Breast epithelium (tissue), 4 donors: Measurements from ENCODE around the gene NRL. TPM values are rescaled to one million over a fixed set of nuclear protein-coding genes. Genes with fewer than 3 reads are reported as not detected.

Source experiments
- DNase-seq, 2 donors: peaks; one replicate each; pipeline ENCODE4 v3.0.0-alpha.2; 2019; ENCODE audit warnings: low spot score in 2 of 2
- H3K27ac ChIP-seq, 2 donors: fragments of 200-600 bp; sonication (generic) in 1 of 2; one replicate each; pipeline ENCODE4 v1.5.1; 2016 to 2019; ENCODE audit warnings: mild to moderate bottlenecking in 1 of 2
- H3K27me3 ChIP-seq, 2 donors: fragments of 200-600 bp; sonication (generic) in 1 of 2; one replicate each; pipeline versions ENCODE4 v1.5.1 to v1.6.0; 2017 to 2019; ENCODE audit warnings: control low read depth in 1 of 2, mild to moderate bottlenecking in 1 of 2
- H3K36me3 ChIP-seq: fragments of 200-600 bp; one replicate; pipeline ENCODE4 v1.5.1; 2019
- H3K4me1 ChIP-seq, 2 donors: fragments of 200-600 bp; sonication (generic); one replicate each; pipeline ENCODE4 v1.5.1; 2016 to 2019; ENCODE audit warnings: control low read depth in 1 of 2
- H3K4me3 ChIP-seq, 3 donors: fragments of 200-600 bp; sonication (generic); 1 replicate in 2 of 3; 2 replicates in 1 of 3; pipeline ENCODE4 v1.5.1; 2016 to 2019; ENCODE audit warnings: mild to moderate bottlenecking in 3 of 3, moderate library complexity in 2 of 3
- H3K9me3 ChIP-seq, 2 donors: fragments of 200-600 bp; sonication (generic) in 1 of 2; one replicate each; pipeline ENCODE4 v1.5.1; 2016 to 2019; ENCODE audit warnings: control low read depth in 1 of 2
- POLR2A ChIP-seq: fragments of 450-650 bp; IDR thresholded peaks from one replicate; pipeline ENCODE4 v1.6.1; 2016; ENCODE audit warnings: antibody characterized with exemption, mild to moderate bottlenecking, moderate library complexity
- POLR2AphosphoS5 ChIP-seq, 3 donors: sonication (generic); formaldehyde crosslinking; IDR thresholded peaks; one replicate each; pipeline ENCODE4 v1.6.1; 2017; ENCODE audit warnings: antibody characterized with exemption in 3 of 3
- intact Hi-C: fragments of 100-400 bp; cut with DNase I; formaldehyde crosslinking; loops from one replicate; pipeline ENCODE4 v1.15.1; 2023; ENCODE audit warnings: low total_unique reads
- total RNA-seq, 3 donors: library from RNA; depleted of rRNA; stranded (reverse); fragments of >200 nt; gene quantifications; one replicate each; pipeline ENCODE4 v1.1.0, GENCODE V29; 2016
- TF ChIP-seq, protein P1 (sequence below), 3 donors: fragments of 450-650 bp; IDR thresholded peaks; one replicate each; pipeline ENCODE4 v1.5.1; 2016 to 2017; ENCODE audit warnings: antibody characterized with exemption in 3 of 3, mild to moderate bottlenecking in 3 of 3, moderate library complexity in 3 of 3

NRL gene
- total RNA-seq, 3 donors from 2014 or later: 2.1 to 5.6 (median 2.5) TPM

DNA sequence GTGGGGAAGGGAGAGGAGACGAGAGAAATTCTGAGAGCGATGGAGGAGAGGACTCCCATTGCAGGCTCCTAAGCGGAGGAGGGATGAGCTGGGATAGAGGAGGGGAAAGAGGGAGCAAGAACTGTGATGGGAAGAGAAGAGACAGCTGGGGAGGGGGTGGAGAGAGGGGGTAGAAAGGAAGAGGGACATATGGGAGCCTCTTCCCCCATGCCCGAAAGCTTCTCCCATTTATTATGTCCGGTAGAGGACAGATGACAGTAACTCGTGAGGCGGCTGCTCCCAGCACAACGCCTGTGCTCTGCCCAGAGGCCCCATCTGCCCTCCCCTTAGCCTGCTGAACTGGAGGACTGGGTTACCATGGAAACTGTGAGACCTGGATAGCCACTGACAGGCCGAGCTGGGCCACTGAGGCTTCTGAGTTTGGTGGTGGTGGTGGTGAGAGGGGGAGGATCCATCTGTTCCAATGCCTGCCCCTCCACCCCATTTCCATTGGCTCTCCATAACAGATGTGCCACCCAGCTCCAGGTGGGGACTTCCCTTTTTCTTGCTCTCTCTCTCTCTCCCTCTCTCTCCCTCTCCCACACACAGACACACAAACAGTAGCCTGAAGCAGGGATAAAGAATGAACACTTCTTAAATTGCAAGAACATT lies 35.1 kb downstream of the NRL start:
- Histone ChIP-seq H3K27ac (no peak overlapping the region), H3K4me1 (no peaks in the 10 kb centered on the region), H3K36me3 (no peaks in the 10 kb centered on the region), H3K27me3 (no peaks in the 10 kb centered on the region), H3K4me3 (no peak overlapping the region), H3K9me3 (no peaks in the 10 kb centered on the region)
- DNase-seq: no peak
- no peak for TF ChIP-seq POLR2AphosphoS5 (IDR thresholded peaks at IDR 0.05)
- no peak for TF ChIP-seq POLR2A
- TF ChIP-seq, protein P1, sequence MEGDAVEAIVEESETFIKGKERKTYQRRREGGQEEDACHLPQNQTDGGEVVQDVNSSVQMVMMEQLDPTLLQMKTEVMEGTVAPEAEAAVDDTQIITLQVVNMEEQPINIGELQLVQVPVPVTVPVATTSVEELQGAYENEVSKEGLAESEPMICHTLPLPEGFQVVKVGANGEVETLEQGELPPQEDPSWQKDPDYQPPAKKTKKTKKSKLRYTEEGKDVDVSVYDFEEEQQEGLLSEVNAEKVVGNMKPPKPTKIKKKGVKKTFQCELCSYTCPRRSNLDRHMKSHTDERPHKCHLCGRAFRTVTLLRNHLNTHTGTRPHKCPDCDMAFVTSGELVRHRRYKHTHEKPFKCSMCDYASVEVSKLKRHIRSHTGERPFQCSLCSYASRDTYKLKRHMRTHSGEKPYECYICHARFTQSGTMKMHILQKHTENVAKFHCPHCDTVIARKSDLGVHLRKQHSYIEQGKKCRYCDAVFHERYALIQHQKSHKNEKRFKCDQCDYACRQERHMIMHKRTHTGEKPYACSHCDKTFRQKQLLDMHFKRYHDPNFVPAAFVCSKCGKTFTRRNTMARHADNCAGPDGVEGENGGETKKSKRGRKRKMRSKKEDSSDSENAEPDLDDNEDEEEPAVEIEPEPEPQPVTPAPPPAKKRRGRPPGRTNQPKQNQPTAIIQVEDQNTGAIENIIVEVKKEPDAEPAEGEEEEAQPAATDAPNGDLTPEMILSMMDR (IDR thresholded peaks at IDR 0.05): no peak
- intact Hi-C loops: loop anchor here (10.0 kb wide), 1 partner anchor 1595 kb away; no protein-coding TSS in a partner anchor

DNA sequence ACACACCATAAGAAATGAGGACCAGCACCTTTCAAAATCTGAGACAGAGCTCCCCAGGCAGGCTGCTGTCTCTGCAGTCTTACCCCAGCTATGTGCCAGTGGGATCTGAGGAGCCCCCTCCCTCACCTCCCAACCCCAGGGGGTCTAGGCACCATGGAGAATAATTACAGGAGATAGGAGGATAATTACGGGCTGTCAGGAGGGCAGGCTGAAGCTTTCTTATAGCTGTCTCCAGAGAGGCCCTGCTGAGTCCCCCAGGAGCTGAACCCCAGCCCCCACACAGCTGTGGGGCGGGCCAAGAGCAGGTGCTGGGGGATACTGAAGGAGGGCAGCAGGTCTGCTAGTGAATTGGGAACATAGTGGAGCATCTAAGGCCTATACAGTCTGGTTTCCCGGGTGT lies 36.6 kb downstream of the NRL start:
- no peaks in the 10 kb centered on the region for H3K4me1 ChIP-seq
- H3K27ac ChIP-seq: no peak overlapping the region
- no peaks in the 10 kb centered on the region for H3K9me3 ChIP-seq
- DNase-seq: no peak
- intact Hi-C loops: loop anchor here (10.0 kb wide), 1 partner anchor 1593 kb away; no protein-coding TSS in a partner anchor
- H3K4me3 ChIP-seq: no peak overlapping the region
- TF ChIP-seq POLR2AphosphoS5 (IDR thresholded peaks at IDR 0.05) (no peak), POLR2A (no peak)
- TF ChIP-seq, protein P1 (IDR thresholded peaks at IDR 0.05): no peak
- H3K36me3 ChIP-seq: no peaks in the 10 kb centered on the region
- peaks cover 0 to 6% of the 10 kb centered on the region in 2 donors for H3K27me3 ChIP-seq

DNA sequence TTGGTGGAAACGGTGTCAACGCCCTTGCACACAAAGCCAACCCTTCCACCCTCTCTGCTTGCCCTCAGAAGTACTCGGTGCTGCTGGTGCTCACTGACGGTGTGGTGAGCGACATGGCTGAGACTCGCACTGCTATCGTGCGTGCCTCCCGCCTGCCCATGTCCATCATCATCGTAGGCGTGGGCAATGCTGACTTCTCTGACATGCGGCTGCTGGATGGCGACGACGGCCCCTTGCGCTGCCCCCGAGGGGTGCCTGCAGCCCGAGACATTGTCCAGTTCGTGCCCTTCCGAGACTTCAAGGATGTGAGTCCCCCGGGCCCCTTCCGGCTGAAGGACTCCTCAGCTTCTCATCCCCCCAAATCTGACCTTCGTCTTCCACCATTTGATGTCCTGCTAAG lies 37.7 kb downstream of the NRL start:
- H3K27me3 ChIP-seq: peaks cover 0 to 6% of the 10 kb centered on the region in 2 donors
- TF ChIP-seq, protein P1 (IDR thresholded peaks at IDR 0.05): no peak
- TF ChIP-seq POLR2AphosphoS5 (IDR thresholded peaks at IDR 0.05): no peak
- TF ChIP-seq POLR2A: no peak
- no peaks in the 10 kb centered on the region for H3K9me3 ChIP-seq
- no peak for DNase-seq
- no peak overlapping the region for H3K4me3 ChIP-seq
- no peak overlapping the region for H3K27ac ChIP-seq
- H3K4me1 ChIP-seq: no peaks in the 10 kb centered on the region
- intact Hi-C loops: loop anchor here (10.0 kb wide), 1 partner anchor 1592 kb away; no protein-coding TSS in a partner anchor
- H3K36me3 ChIP-seq: no peaks in the 10 kb centered on the region

DNA sequence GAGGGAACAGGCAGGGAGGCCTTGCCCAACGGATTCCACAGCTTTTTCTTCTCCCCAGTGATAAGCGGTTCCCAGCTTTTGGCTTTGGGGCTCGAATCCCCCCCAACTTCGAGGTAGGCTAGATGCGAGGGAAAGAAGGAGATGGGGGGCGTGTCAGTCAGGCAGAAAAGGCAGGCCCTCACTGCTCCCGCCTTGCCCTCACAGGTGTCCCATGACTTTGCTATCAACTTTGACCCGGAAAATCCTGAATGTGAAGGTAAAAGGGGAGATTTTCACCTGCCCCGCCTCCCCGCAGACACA lies 38.5 kb downstream of the NRL start:
- no peaks in the 10 kb centered on the region for H3K9me3 ChIP-seq
- H3K4me1 ChIP-seq: no peaks in the 10 kb centered on the region
- TF ChIP-seq POLR2AphosphoS5 (IDR thresholded peaks at IDR 0.05): no peak
- TF ChIP-seq, protein P1 (IDR thresholded peaks at IDR 0.05): no peak
- TF ChIP-seq POLR2A: no peak
- intact Hi-C loops: loop anchor here (10.0 kb wide), 1 partner anchor 1591 kb away; no protein-coding TSS in a partner anchor
- no peak for DNase-seq
- H3K36me3 ChIP-seq: no peaks in the 10 kb centered on the region
- H3K27ac ChIP-seq: no peak overlapping the region
- H3K27me3 ChIP-seq: peaks cover 0 to 6% of the 10 kb centered on the region in 2 donors
- H3K4me3 ChIP-seq: no peak overlapping the region

DNA sequence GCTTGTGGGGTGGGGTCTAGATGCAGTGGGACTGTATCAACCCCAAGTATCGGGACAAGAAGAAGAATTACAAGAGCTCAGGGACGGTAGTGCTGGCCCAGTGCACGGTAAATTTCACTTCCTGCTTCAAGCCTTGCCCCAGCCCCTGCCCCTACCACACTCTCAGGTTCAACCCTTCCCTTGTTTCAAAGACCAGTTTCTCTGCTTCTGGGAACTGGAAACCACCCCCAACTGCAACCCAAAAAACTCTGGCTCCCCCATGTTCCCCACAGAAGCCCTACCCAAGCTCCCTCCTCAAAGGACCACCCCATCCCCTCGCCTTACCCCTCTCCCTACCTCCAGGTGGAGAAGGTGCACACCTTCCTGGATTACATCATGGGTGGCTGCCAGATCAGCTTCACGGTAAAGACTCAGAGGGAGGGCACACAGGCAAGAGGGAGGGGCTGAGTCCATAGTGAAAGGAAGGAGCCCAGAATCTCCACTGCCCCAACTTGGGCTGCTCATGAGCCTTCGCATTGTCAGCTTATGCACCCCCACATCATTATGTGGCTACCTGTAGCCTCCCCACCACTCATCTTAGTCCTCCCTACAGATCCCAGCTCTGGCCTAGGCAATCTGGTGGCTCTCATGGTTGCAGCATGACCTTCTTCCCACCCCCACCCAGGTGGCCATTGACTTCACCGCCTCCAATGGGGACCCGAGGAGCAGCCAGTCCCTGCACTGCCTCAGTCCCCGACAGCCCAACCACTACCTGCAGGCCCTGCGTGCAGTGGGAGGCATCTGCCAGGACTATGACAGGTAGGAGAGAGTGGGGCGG lies 39.1 kb downstream of the NRL start:
- Histone ChIP-seq H3K27me3 (peaks cover 0 to 6% of the 10 kb centered on the region in 2 donors), H3K36me3 (no peaks in the 10 kb centered on the region), H3K4me3 (no peak overlapping the region), H3K9me3 (no peaks in the 10 kb centered on the region), H3K4me1 (no peaks in the 10 kb centered on the region), H3K27ac (no peak overlapping the region)
- intact Hi-C loops: loop anchor here (10.0 kb wide), 1 partner anchor 1591 kb away; no protein-coding TSS in a partner anchor
- DNase-seq: no peak
- TF ChIP-seq POLR2A (no peak), POLR2AphosphoS5 (IDR thresholded peaks at IDR 0.05) (no peak)
- TF ChIP-seq, protein P1 (IDR thresholded peaks at IDR 0.05): no peak
